Cardiac muscle cell (in vitro differentiated cells and primary cell): Measurements from ENCODE around the gene PAX8. TPM values are rescaled to one million over a fixed set of nuclear protein-coding genes. Genes with fewer than 3 reads are reported as not detected.
A peak's percentile ranks its signal among the peaks of the same experiment; 100 is the strongest.

Experiments used
- DNase-seq, 2 donors: peaks; one replicate each; pipeline versions ENCODE4 v3.0.0 to v3.0.0-alpha.2; 2010 to 2017; ENCODE audit warnings: low read depth in 1 of 2, low spot score in 1 of 2
- H3K27ac ChIP-seq: fragments of 200-600 bp; sonication (generic); 2 replicates; pipeline ENCODE4 v1.5.1; 2016
- H3K27me3 ChIP-seq: fragments of 200-600 bp; sonication (generic); 2 replicates; pipeline ENCODE4 v1.6.0; 2016; ENCODE audit warnings: control low read depth
- H3K36me3 ChIP-seq: fragments of 200-600 bp; sonication (generic); 2 replicates; pipeline ENCODE4 v1.5.1; 2016; ENCODE audit warnings: control low read depth
- H3K4me1 ChIP-seq: fragments of 200-600 bp; sonication (generic); 2 replicates; pipeline ENCODE4 v1.8.1; 2017; ENCODE audit warnings: low read depth, mild to moderate bottlenecking, mixed run types
- H3K4me3 ChIP-seq: fragments of 200-600 bp; sonication (generic); 2 replicates; pipeline ENCODE4 v1.5.1; 2016; ENCODE audit warnings: mild to moderate bottlenecking
- H3K9me3 ChIP-seq: fragments of 200-600 bp; sonication (generic); 2 replicates; pipeline ENCODE4 v1.5.1; 2017; ENCODE audit warnings: low read depth, mild to moderate bottlenecking, control low read depth
- polyA plus RNA-seq: library from polyadenylated mRNA; unstranded; fragments of >200 nt; fragmentation: Nextera tagmentation; extraction: Ambion mirVana; gene quantifications from 2 replicates; pipeline ENCODE4 v1.2.1, GENCODE V29; 2016
- total RNA-seq: library from RNA; depleted of rRNA; stranded (reverse); fragments of >200 nt; gene quantifications from 2 replicates; pipeline ENCODE4 v1.2.3, GENCODE V29; 2016
- TF ChIP-seq, protein P1 (sequence below): IDR thresholded peaks from 2 replicates; pipeline ENCODE4 v1.5.1; 2012; ENCODE audit warnings: low read depth, mild to moderate bottlenecking, low read length

The PAX8 gene
- total and polyA plus RNA-seq, 2 experiments from 2014 or later = not detected

DNA sequence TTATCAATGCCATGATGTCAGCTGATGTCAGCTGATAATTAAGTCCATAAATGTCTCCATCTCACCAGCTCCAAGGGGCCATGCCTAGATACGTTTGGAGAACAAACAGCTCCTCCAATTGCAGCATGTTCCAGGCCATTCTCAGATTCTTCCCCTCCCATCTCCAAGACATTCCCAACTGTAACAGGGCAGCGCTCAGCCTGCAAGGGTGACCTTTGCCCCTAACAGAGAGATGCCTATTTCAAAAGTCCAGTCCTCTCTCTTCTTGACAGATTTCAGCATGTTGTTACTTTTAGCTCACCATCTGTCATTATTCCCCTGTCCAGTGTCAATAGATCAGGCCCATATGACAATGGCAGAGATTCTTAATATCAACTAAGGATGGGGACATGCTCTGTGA, 95.0 kb downstream of the PAX8 start:
- Histone ChIP-seq H3K27ac (no peak overlapping the region), H3K27me3 (no peaks in the 10 kb centered on the region), H3K4me1 (peaks cover 7% of the 10 kb centered on the region), H3K9me3 (no peaks in the 10 kb centered on the region), H3K4me3 (no peak overlapping the region), H3K36me3 (no peaks in the 10 kb centered on the region)
- no peak for DNase-seq
- TF ChIP-seq, protein P1, sequence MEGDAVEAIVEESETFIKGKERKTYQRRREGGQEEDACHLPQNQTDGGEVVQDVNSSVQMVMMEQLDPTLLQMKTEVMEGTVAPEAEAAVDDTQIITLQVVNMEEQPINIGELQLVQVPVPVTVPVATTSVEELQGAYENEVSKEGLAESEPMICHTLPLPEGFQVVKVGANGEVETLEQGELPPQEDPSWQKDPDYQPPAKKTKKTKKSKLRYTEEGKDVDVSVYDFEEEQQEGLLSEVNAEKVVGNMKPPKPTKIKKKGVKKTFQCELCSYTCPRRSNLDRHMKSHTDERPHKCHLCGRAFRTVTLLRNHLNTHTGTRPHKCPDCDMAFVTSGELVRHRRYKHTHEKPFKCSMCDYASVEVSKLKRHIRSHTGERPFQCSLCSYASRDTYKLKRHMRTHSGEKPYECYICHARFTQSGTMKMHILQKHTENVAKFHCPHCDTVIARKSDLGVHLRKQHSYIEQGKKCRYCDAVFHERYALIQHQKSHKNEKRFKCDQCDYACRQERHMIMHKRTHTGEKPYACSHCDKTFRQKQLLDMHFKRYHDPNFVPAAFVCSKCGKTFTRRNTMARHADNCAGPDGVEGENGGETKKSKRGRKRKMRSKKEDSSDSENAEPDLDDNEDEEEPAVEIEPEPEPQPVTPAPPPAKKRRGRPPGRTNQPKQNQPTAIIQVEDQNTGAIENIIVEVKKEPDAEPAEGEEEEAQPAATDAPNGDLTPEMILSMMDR = no peak

DNA sequence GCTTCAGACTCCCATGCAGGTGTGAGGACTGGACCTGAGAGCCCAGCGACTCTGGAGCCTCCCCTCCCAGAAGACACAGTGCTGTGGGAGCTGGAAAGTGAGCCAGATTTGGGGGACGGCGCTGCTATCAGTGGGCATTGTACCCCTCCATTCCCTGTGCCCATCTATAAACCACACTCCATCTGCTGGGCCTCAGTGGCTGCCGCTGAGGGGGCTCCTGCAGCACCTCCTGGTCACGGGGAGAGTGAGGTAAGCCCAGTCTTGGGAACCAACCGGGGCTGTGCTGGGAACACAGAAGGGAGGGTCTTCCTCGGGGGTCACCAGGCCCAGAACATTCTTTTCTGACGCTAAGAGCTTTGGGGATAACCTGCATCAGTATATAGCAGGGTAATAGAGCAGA, 95.5 kb downstream of the PAX8 start:
- Histone ChIP-seq H3K27me3 (no peaks in the 10 kb centered on the region), H3K9me3 (no peaks in the 10 kb centered on the region), H3K36me3 (no peaks in the 10 kb centered on the region), H3K27ac (no peak overlapping the region), H3K4me1 (peaks cover 7% of the 10 kb centered on the region), H3K4me3 (no peak overlapping the region)
- DNase-seq = no peak
- TF ChIP-seq, protein P1 = no peak

DNA sequence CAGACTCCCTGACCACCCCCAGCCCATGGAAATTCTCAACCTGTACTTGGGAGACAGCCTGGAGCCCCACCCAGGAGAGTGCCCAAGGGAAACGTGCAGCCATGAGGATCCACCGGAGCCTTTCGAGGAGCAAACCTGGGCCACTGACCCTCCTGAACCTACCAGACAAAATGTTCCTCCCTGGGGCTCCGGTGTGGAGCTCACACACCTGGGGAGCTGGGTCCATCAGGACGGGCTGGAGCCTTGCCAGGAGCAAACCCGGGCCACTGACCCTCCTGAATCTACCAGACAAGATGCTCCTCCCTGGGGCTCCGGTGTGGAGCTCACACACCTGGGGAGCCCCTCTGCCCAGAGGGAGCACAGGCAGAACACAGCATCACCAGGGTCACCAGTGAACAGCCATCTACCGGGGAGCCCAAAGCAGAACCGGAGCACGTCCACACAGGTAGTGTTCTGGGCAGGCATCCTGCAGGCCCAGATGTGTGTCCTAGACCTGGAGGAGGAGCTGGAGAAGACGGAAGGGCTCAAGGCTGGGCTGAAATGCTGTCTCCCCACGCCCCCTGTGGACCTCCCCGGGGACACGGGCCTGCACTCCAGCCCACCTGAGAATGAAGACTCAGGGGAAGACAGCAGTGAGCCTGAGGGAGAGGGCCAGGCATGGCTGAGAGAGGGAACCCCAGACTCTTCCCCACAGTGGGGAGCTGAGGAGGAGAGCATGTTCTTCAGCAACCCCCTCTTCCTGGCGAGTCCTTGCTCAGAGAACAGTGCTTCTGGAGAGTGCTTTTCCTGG, 96.1 kb downstream of the PAX8 start:
- Histone ChIP-seq H3K36me3 (no peaks in the 10 kb centered on the region), H3K27ac (no peak overlapping the region), H3K4me1 (peaks cover 7% of the 10 kb centered on the region), H3K4me3 (no peak overlapping the region), H3K9me3 (no peaks in the 10 kb centered on the region), H3K27me3 (no peaks in the 10 kb centered on the region)
- no peak for DNase-seq
- TF ChIP-seq, protein P1 = no peak

DNA sequence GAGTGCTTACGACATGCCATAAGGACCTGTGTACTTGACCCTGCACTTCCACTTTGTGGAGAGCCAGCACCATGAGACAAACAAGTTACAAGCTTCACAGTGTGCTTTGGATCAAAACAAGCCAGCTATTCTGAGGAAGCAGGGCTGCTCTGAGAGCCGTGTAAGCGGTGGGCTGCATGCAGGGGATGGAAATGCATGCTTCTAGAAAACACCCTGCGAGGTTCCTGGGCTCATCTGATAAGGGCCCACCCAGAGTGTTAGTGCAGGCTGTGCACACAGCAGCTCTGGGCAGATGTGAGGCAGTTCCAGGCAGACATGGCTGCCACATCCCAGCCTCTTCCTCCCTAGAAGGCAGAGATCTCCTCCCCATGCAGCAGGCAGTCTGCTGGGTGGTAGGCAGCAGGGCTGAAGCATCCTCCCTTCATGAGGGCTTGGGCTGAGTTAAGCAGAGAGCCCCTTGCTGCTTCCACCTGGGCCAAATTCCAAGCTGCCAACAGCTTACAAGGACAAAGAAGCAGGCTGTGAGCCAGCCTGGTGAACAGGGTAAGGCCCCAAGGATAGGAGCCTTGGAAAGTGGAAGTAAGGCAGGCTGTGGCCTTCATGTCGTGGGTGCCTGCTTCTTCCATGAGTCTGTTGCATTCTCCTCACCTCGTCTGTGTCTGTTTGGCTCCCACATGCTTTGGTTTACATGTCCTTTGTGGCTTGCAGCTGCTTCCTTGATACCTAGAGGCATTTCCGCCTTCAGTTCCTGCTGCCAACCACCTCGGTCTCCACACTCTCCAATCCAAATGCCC, 97.3 kb downstream of the PAX8 start:
- Histone ChIP-seq H3K4me3 (no peak overlapping the region), H3K27ac (no peak overlapping the region), H3K4me1 (peaks cover 7% of the 10 kb centered on the region), H3K27me3 (no peaks in the 10 kb centered on the region), H3K9me3 (no peaks in the 10 kb centered on the region), H3K36me3 (no peaks in the 10 kb centered on the region)
- DNase-seq = peak in 1 of 2 donors; percentile 56
- TF ChIP-seq, protein P1 = no peak

DNA sequence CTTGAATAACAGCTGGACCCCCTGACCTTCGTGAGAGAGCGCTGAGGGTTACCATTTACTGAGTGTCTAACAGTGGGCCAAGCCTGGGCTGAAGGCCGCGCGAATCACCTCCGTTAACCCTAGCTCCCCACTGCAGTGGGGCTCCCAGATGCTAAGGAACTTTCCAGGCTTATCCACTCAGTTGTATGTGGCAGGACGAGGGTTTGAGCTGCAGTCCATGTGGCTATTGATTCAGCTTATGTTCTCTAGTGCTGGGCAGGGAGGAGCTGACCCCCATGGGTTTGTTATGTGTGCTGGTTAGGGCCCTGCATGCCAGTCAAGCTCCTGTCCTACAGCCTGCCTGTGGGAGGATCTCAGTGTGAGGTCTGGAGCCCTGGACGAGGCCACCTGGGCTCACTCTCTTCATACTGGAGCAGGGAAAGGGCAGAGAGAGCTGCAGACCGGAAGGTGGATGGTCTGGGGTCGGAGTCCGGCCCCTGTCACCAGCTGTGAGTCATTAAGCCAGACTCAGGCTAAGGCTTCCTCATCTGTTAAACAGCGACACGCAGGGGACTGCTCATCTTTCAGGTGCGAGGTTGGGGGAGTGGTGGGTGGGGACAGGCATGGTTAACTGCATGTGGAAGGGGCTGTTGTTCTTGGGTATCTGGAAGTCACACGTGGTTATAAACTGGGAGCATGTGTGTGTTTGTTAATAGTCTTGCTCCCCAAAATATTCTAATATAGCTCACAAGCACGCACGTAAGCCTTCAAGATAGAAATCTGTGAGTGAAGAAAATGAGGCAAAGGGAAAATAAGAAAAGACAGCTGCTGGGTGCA, 98.4 kb downstream of the PAX8 start:
- Histone ChIP-seq H3K4me1 (peaks cover 7% of the 10 kb centered on the region), H3K27ac (no peak overlapping the region), H3K36me3 (no peaks in the 10 kb centered on the region), H3K9me3 (no peaks in the 10 kb centered on the region), H3K27me3 (no peaks in the 10 kb centered on the region), H3K4me3 (no peak overlapping the region)
- TF ChIP-seq, protein P1 = no peak
- DNase-seq = no peak
